NCI-H524 (cell line): ENCODE measurements around the gene FREM3.
A peak's percentile ranks its signal among the peaks of the same experiment; 100 is the strongest.
"Not testable (repeated sequence)": the region's sequence is repeated elsewhere in the genome, so short reads cannot be mapped to it uniquely, and the experiment has no call there.

Experiments used
- DNase-seq, 2 experiments: peaks; one replicate each; lab custom pipeline; 2025; lab: John Stamatoyannopoulos, UW

The FREM3 gene

GRCh38 chr4:143581331-143581946 is 119.0 kb downstream of the FREM3 start:
- peak in 1 of 2 experiments; percentile 1 for DNase-seq

GRCh38 chr4:143575331-143575730 is 125.1 kb downstream of the FREM3 start:
- DNase-seq: no peak

- no peak for DNase-seq
Measured at GRCh38 chr4:143564472-143564871, 136.0 kb downstream of the FREM3 start.

- DNase-seq: peak; percentile 9 to 41
Measured at GRCh38 chr4:143559757-143560147, 140.7 kb downstream of the FREM3 start.

GRCh38 chr4:143558823-143559756 is 141.4 kb downstream of the FREM3 start:
- peak; percentile 62 to 79 for DNase-seq

GRCh38 chr4:143558286-143558685 is 142.2 kb downstream of the FREM3 start:
- peak in 1 of 2 experiments; percentile 22 for DNase-seq

- DNase-seq: no peak
Measured at GRCh38 chr4:143555676-143556075, 144.8 kb downstream of the FREM3 start.

GRCh38 chr4:143554728-143555597 is 145.5 kb downstream of the FREM3 start:
- DNase-seq: no peak

- no peak for DNase-seq
Measured at GRCh38 chr4:143549928-143550327, 150.5 kb downstream of the FREM3 start.

- DNase-seq: no peak
Measured at GRCh38 chr4:143539670-143540023, 160.8 kb downstream of the FREM3 start.

- no peak for DNase-seq
Measured at GRCh38 chr4:143538979-143539669, 161.4 kb downstream of the FREM3 start.

GRCh38 chr4:143531788-143532491 is 168.5 kb downstream of the FREM3 start:
- DNase-seq: no peak

- DNase-seq: no peak
Measured at GRCh38 chr4:143531380-143531779, 169.1 kb downstream of the FREM3 start.

GRCh38 chr4:143528046-143528445 is 172.4 kb downstream of the FREM3 start:
- DNase-seq: not testable (repeated sequence)
